ENCODE results near the gene SVIL. TPM values are rescaled to one million over a fixed set of nuclear protein-coding genes. Genes with fewer than 3 reads are reported as not detected.

SVIL gene
- total and polyA plus RNA-seq, 2 of the 13 experiments (the other 11 are each of a cell fraction or from before 2014, with no cell fraction given) = 3.9 to 12.1 TPM

DNA sequence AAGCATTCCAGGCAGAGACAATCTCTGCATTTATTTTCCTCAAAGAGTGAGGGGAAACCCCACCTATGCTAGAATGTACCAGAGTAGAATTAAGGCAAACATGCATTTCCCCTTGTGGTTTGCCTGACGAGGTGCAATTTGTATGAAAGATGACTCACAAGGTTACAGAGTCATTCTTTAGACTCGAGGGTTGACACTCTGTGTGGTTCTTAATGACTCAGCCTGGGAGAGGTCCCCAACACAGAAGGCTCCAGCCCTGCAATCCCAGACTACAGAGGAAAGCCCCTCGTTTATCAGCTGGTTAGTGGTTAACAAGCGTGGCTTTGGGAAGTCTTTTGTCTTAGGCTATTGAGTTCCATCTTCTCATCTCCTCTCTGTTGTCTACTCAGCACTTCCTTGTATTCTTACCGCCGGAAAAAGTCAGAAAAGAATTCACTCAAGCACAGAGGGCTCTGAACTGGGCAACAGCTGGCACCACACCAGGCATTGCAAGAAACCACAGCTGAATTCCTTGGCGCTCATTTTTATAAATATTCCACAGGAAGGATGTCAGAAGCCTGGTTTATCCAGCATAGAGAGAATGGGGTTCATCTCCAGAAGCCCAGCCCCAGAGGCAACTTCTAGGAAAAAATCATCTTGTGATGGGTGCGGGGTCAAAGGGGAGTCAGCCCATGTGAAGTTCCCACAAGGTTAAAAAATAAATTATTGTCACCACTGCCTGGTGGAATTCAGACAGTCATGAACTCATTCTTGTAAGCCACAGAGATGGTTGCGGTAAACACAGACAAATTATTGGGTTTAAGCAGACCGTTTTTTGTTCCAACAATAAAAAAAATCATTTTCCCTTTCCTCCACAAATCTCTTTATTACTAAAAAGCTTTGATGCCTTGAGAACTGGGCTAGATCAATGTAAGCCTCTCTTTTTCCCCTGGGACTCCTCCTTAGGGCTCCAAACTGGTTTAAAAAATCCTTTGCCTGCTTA is 24.5 kb upstream of the SVIL start:
- intact Hi-C loops (cut with micrococcal nuclease; ENCODE audit: unreplicated experiment) (no loop called here), in situ Hi-C loops (cut with HindIII; ENCODE audit: extremely low pct_ligation_motif_present, low pct_unique_long_range_greater_than_20kb) (no loop called here)
- FAIRE-seq (peak; percentile 56), ATAC-seq (peak; percentile 96), DNase-seq (ENCODE audit: low spot score) (peak; percentile 88)
- ChIA-PET CTCF (ENCODE audit: low intra/inter-chr PET ratio, low total read pairs) (no interaction called here), POLR2A (interaction anchor here (0.6 to 0.8 kb wide), 2 partner anchors 40 to 77 kb away, joined by 3 to 5 read pairs; no protein-coding TSS in a partner anchor)
- BruUV-seq (replicated peaks) = no TSS peak
- H2AFZ ChIP-seq (ENCODE audit: low read length) = no peak overlapping the region
- H3K27me3 ChIP-seq (ENCODE audit: control insufficient read depth in 1 of 2, insufficient read depth in 2 of 2, low read length in 2 of 2) = no peaks in the 10 kb centered on the region
- H3K4me3 ChIP-seq (replicated peaks in 1 of 3; ENCODE audit: insufficient read depth in 1 of 3, low read depth in 2 of 3, low read length in 3 of 3) = no peak overlapping the region
- 51% methylated on average over 10 of the region's 10 CpGs for WGBS (ENCODE audit: low lambda C conversion rate)
- H4K20me1 ChIP-seq (ENCODE audit: insufficient read depth, low read length) = no peaks in the 10 kb centered on the region
- H3K27ac ChIP-seq (ENCODE audit: extremely low read length, insufficient read depth, low read length) = peak overlapping the region; percentile 15
- peaks cover 27% of the 10 kb centered on the region for H3K9me3 ChIP-seq (ENCODE audit: low read length)
- no peak overlapping the region for H3K9ac ChIP-seq (ENCODE audit: insufficient read depth, low read depth, low read length)
- H3K79me2 ChIP-seq (ENCODE audit: insufficient read depth, low read length) = no peaks in the 10 kb centered on the region
- H3K36me3 ChIP-seq (replicated peaks in 1 of 2; ENCODE audit: control insufficient read depth in 1 of 2, insufficient read depth in 2 of 2, low read length in 2 of 2) = peaks cover 4 to 17% of the 10 kb centered on the region in 2 experiments; a peak in 4 of 5 replicates
- peaks cover 20% of the 10 kb centered on the region for H3K4me1 ChIP-seq (ENCODE audit: insufficient read depth, low read length)
- 0 out of 2 replicates have a peak overlapping the region, but pooled peaks have one; percentile 8 for H3K4me2 ChIP-seq (ENCODE audit: low read depth, low read length)
- TF ChIP-seq ZNF143 (CRISPR knock-in tag; IDR thresholded peaks at IDR 0.05) = no peak
- 0 out of 2 replicates have a peak, but pooled peaks have one; percentile 12 for TF ChIP-seq BCL6 (CRISPR knock-in tag; IDR thresholded peaks at IDR 0.05)
- TF ChIP-seq SRSF4 (IDR thresholded peaks at IDR 0.05; ENCODE audit: low read depth, low read length, poor library complexity, severe bottlenecking) = no peak
- TF ChIP-seq YEATS2 (CRISPR knock-in tag; IDR thresholded peaks at IDR 0.05; ENCODE audit: borderline replicate concordance) = peak; percentile 43; the same call in 1 of the 2 replicates
- TF ChIP-seq, protein P1, sequence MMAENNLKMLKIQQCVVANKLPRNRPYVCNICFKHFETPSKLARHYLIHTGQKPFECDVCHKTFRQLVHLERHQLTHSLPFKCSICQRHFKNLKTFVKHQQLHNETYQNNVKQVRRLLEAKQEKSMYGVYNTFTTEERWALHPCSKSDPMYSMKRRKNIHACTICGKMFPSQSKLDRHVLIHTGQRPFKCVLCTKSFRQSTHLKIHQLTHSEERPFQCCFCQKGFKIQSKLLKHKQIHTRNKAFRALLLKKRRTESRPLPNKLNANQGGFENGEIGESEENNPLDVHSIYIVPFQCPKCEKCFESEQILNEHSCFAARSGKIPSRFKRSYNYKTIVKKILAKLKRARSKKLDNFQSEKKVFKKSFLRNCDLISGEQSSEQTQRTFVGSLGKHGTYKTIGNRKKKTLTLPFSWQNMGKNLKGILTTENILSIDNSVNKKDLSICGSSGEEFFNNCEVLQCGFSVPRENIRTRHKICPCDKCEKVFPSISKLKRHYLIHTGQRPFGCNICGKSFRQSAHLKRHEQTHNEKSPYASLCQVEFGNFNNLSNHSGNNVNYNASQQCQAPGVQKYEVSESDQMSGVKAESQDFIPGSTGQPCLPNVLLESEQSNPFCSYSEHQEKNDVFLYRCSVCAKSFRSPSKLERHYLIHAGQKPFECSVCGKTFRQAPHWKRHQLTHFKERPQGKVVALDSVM (CRISPR knock-in tag; IDR thresholded peaks at IDR 0.05) = 0 out of 2 replicates have a peak, but pooled peaks have one; percentile 5
- TF ChIP-seq JUN (CRISPR knock-in tag; IDR thresholded peaks at IDR 0.05) = 0 out of 2 replicates have a peak, but pooled peaks have one; percentile 63
- 0 out of 2 replicates have a peak, but pooled peaks have one; percentile 45 for TF ChIP-seq RARA (CRISPR knock-in tag; IDR thresholded peaks at IDR 0.05)
- TF ChIP-seq JUNB (CRISPR knock-in tag; IDR thresholded peaks at IDR 0.05; ENCODE audit: borderline replicate concordance) = peak; percentile 69; the same call in 1 of the 2 replicates
- TF ChIP-seq SPEN (CRISPR knock-in tag; IDR thresholded peaks at IDR 0.05; ENCODE audit: low read depth) = no peak
- TF ChIP-seq, protein P2, sequence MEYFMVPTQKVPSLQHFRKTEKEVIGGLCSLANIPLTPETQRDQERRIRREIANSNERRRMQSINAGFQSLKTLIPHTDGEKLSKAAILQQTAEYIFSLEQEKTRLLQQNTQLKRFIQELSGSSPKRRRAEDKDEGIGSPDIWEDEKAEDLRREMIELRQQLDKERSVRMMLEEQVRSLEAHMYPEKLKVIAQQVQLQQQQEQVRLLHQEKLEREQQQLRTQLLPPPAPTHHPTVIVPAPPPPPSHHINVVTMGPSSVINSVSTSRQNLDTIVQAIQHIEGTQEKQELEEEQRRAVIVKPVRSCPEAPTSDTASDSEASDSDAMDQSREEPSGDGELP (IDR thresholded peaks at IDR 0.05; ENCODE audit: borderline replicate concordance, low read depth) = peak; percentile 61; the same call in 1 of the 2 replicates
- TF ChIP-seq MAFF (IDR thresholded peaks at IDR 0.05; ENCODE audit: low read depth, low read length) = peak; percentile 43
- TF ChIP-seq TEAD3 (CRISPR knock-in tag; optimal IDR thresholded peaks at IDR 0.05; ENCODE audit: borderline replicate concordance) = peak; percentile 66
- TF ChIP-seq FOXA1 (IDR thresholded peaks at IDR 0.05) = no peak
- TF ChIP-seq FOXA1 (CRISPR knock-in tag; IDR thresholded peaks at IDR 0.05) = peak; percentile 30; the same call in 1 of the 2 replicates
- TF ChIP-seq SAP130 (CRISPR knock-in tag; IDR thresholded peaks at IDR 0.05; ENCODE audit: low read depth) = peak; percentile 47; the same call in 1 of the 2 replicates
- peak; percentile 47 to 54; a peak in 3 of 4 replicates for TF ChIP-seq MAFK (conservative IDR thresholded peaks at IDR 0.05 in 1 of 2, IDR thresholded peaks at IDR 0.05 in 1 of 2; ENCODE audit: low read length in 2 of 2)
- 0 out of 2 replicates have a peak, but pooled peaks have one; percentile 28 for TF ChIP-seq PRDM10 (CRISPR knock-in tag; IDR thresholded peaks at IDR 0.05; ENCODE audit: low read depth)
